ENCODE measurements around the gene IFT20.

Gene IFT20

GRCh38 chr17:28350271-28350670 is 15.0 kb upstream of the IFT20 start:
- no peak for DNase-seq (ENCODE audit: extremely low spot score)
- TF ChIP-seq CTCF (IDR thresholded peaks at IDR 0.05; ENCODE audit: control extremely low read depth, extremely low read depth, low read depth, missing control alignments), result no peak
- ChIA-PET POLR2A (interaction anchor here (1.0 kb wide), 1 partner anchor 15 kb away, joined by 3 read pairs; the partner anchor contains the start of genes IFT20 and TNFAIP1), CTCF (interaction anchor here (0.9 to 1.7 kb wide), 2 partner anchors 11 to 13 kb away, joined by 3 to 5 read pairs; no protein-coding TSS in a partner anchor)

DNA sequence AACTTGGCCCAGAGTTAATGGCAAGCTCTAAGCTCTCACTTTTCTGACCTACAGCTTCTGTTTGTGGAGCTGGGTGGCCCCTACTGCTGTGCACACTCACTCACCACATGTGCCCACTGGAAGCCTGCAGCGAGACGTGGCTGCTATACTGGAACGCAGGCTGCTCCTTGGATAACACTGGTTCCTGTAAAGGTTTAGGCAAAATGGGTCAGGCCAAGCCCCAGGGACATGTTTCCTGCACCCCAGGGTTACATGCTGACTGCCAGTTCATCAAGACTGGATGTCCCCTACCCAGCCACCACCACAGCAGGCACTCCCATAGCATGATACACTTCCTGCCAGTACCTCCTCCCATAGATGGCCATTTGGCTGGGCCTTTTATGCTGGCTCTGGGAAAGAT is 13.7 kb upstream of the IFT20 start:
- DNase-seq (ENCODE audit: extremely low spot score), result no peak
- CTCF ChIA-PET, result interaction anchor here (1.5 to 3.8 kb wide), 2 partner anchors 8 to 14 kb away, joined by 7 to 18 read pairs; partner anchors contain the start of genes IFT20 and TNFAIP1
- POLR2A ChIA-PET, result interaction anchor here (1.1 kb wide), 1 partner anchor 8 kb away, joined by 4 read pairs; the partner anchor contains the start of gene POLDIP2
- no peak for TF ChIP-seq CTCF (IDR thresholded peaks at IDR 0.05; ENCODE audit: control extremely low read depth, extremely low read depth, low read depth, missing control alignments)

DNA sequence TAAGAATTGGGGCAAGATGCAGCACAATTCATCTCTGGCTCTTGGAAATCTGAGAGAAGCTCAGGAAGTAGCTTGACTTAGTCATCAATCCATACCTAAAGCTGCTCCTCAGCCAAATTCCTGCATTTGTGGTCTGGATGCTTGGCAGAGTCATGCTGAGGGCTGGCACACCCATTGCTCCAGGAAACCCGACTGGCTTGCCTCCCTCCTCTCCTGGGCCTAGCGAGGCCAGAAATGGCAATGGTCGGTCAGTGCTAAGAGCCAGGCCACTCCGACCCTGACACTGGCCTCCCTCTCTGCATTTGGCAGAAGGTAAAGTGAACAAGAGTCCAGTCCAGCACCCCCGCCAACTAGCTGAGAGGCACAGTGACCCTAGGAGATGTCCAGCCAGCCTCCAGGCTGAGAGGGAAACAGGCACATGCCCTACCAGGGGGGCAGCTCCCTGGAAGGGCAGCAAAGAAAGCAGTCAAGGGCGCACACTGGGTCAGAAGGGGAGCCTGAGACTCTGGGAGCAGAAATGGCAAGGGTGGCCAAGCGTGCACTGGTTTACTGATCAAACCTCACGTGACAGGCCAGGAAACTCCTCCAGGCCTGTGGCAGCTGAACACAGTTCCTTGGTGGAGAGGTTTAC is 12.1 kb upstream of the IFT20 start:
- TF ChIP-seq CTCF (IDR thresholded peaks at IDR 0.05; ENCODE audit: control extremely low read depth, extremely low read depth, low read depth, missing control alignments), result no peak
- DNase-seq (ENCODE audit: extremely low spot score), result no peak
- ChIA-PET CTCF (interaction anchor here (1.3 to 3.8 kb wide), 4 partner anchors 9 to 114 kb away, joined by 3 to 18 read pairs (median 6); partner anchors contain the start of genes IFT20 and TNFAIP1), POLR2A (interaction anchor here (2.4 kb wide), 1 partner anchor 12 kb away, joined by 13 read pairs; the partner anchor contains the start of genes IFT20 and TNFAIP1)

- POLR2A ChIA-PET, result interaction anchor here (0.8 to 2.4 kb wide), 2 partner anchors 12 to 16 kb away, joined by 3 to 13 read pairs; partner anchors contain the start of genes IFT20 and TNFAIP1
- TF ChIP-seq CTCF (IDR thresholded peaks at IDR 0.05; ENCODE audit: control extremely low read depth, extremely low read depth, low read depth, missing control alignments), result peak; percentile 21
- no peak for DNase-seq (ENCODE audit: extremely low spot score)
- CTCF ChIA-PET, result interaction anchor here (0.7 to 3.8 kb wide), 5 partner anchors 8 to 113 kb away, joined by 3 to 18 read pairs (median 5); partner anchors contain the start of genes IFT20 and TNFAIP1
These were observed 11.5 kb upstream of the IFT20 start for GRCh38 chr17:28346746-28347246.

DNA sequence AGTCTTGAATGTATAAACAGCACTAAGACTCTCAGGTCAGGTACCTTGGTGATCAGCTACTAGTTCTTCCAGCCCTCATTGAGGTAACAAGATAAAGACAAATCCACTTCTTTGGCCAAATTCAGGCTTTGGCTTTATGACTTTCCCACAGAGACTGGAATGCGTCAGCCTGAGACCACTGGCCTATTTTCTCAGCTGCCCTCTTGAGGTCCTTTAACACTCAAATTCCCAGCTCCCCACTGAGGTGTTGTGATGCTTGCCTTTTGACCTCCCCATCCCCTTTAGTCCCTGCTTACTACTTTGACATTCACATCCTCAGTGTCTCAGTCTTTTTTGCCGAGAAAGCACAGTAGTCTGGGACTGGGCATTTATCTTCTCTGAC is 10.9 kb upstream of the IFT20 start:
- no peak for TF ChIP-seq CTCF (IDR thresholded peaks at IDR 0.05; ENCODE audit: control extremely low read depth, extremely low read depth, low read depth, missing control alignments)
- POLR2A ChIA-PET, result interaction anchor here (0.8 to 2.4 kb wide), 2 partner anchors 11 to 16 kb away, joined by 3 to 13 read pairs; partner anchors contain the start of genes IFT20 and TNFAIP1
- no peak for DNase-seq (ENCODE audit: extremely low spot score)

DNA sequence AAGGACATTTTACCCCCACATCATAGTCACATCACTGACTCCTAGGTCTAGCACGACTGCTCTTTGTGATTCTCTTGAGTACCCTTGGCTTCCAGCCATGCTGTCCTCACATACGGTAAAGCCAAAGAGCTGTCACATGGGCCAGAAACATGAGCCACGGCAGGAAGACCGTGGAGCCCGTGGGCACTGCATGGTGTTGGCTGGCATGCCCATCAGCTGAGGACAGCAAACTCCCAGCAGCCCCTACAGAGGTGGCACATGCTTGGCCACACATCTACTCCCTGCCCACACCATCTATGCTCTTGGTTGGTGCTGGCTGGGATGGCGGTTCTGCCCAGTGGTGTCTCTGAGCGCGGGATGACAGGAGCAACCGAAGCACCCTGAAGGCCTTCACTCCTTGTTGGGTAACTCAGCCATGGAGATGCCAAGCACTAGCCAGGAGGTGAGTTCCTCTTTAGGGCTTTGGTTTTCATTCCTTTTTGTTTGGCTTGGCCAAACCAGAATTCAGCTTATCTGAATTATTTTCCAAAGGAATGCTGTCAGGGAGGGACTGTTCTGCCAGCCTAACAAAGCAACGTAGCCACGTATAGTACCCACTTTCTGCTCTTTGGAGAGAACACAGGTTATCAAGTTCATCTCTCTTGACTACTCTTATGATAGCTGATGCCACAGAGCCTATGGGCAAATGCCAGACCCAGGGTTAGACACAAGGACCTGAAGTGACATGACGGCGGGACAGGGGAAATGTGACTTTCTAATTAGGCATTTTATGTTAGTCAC is 10.3 kb upstream of the IFT20 start:
- no peak for TF ChIP-seq CTCF (IDR thresholded peaks at IDR 0.05; ENCODE audit: control extremely low read depth, extremely low read depth, low read depth, missing control alignments)
- CTCF ChIA-PET, result interaction anchor here (0.9 to 3.8 kb wide), 5 partner anchors 9 to 106 kb away, joined by 3 to 18 read pairs (median 7); partner anchors contain the start of genes IFT20, POLDIP2 and TNFAIP1
- POLR2A ChIA-PET, result interaction anchor here (0.8 kb wide), 1 partner anchor 15 kb away, joined by 3 read pairs; no protein-coding TSS in a partner anchor
- no peak for DNase-seq (ENCODE audit: extremely low spot score)

More for the DNA sequence above, 10.9 kb upstream of the IFT20 start:
- CTCF ChIA-PET, result interaction anchor here (0.7 to 3.8 kb wide), 4 partner anchors 8 to 107 kb away, joined by 3 to 18 read pairs (median 6); partner anchors contain the start of genes IFT20 and TNFAIP1
